NCI-H748 (cell line): ENCODE results near the gene ATAD3C.
"Not testable (repeated sequence)": the region's sequence is repeated elsewhere in the genome, so short reads cannot be mapped to it uniquely, and the experiment has no call there.

Source experiments
- DNase-seq: peaks from one replicate; lab custom pipeline; 2025; ENCODE audit not compliant: unreplicated experiment; lab: John Stamatoyannopoulos, UW

ATAD3C gene

DNA sequence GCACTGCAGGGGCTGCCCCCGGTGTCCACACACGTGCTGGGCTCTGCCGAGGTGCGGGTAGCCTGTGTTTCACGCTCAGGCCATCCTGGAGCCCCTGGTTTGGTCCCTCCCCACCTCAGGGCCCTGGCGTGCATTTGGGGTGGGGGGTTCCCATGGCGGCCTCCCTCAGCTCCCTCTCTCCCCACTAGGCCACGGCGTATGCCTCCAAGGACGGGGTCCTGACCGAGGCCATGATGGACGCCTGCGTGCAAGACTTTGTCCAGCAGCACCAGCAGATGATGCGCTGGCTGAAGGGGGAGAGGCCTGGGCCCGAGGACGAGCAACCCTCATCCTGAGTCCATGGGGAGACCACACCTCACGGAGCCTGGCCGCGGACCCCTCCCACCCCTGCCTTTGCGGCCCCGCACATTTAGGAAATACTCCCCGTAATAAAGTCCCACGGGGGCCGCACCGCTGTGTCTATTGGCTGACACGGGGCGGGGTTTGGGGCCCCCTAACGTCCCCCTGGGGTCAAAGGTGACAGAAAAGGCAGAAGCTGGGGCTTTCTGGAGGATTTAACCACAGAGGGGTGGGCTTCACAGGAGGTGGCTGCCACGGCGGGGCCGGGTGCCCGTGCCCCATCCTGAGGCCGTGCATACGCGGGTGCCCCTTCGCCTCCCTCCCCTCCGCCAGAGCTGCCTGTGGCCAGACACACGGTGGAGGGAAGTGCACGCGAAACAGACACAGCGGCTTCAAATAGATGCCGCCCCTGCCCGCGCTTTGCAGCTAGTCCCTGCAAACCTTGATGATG lies 18.9 kb downstream of the ATAD3C start:
- not testable (repeated sequence) for DNase-seq

DNA sequence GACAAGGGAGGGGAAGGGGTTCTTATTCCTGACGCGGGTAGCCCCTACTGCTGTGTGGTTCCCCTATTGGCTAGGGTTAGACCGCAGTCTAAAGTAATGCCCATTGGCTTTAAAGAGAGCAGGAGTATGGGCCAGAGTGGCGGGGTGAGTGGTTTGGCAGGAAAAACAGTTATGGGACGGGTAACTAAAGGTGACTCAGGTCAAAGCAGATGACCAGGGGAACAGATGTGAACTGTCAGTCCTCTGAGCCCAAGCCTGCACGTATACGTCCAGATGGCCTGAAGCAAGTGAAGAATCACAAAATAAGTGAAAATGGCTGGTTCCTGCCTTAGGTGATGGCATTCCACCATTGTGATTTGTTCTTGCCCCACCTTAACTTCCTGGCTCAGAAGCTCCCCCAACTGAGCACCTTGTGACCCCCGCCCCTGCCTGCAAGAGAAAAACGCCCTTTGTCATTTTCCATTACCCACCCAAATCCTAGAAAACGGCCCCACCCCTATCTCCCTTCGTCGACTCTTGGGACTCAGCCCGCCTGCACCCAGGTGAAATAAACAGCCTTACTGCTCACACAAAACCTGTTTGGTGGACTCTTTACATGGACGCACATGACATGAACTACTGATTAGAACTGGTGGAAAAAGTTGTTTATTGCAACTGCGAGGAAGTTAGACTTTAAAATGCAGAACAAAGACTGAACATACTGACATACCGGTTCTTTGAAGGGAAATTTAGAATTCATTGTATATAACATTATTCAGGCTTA lies 21.3 kb downstream of the ATAD3C start:
- peak; percentile 25 for DNase-seq

DNA sequence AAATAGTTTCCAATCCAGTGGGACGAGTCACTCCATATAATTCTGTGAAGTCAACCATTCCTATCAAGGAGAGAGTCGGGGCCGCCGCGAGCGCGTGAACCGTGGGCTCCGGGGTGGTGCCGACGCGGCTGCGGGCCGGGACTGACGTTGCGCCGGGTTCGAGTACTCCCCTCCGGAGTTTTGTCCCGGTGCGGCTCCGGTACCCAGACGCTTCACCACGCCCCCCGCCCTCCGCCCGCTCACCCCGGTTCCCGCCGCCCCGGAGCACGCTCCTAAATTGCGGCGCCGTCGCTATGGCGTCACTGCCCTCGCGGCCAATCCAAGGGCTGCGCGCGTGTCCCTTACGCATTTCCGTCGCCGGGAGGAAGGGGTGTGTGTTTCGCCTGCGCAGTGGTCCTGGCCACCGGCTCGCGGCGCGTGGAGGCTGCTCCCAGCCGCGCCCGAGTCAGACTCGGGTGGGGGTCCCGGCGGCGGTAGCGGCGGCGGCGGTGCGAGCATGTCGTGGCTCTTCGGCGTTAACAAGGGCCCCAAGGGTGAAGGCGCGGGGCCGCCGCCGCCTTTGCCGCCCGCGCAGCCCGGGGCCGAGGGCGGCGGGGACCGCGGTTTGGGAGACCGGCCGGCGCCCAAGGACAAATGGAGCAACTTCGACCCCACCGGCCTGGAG lies 22.0 kb downstream of the ATAD3C start, which contains the start of gene ATAD3B:
ATAD3B (plus strand) TSS at position 377 of the 664 bp plus-strand sequence; CDS start at position 497, 120 bp downstream.
- DNase-seq = peak; percentile 90

DNA sequence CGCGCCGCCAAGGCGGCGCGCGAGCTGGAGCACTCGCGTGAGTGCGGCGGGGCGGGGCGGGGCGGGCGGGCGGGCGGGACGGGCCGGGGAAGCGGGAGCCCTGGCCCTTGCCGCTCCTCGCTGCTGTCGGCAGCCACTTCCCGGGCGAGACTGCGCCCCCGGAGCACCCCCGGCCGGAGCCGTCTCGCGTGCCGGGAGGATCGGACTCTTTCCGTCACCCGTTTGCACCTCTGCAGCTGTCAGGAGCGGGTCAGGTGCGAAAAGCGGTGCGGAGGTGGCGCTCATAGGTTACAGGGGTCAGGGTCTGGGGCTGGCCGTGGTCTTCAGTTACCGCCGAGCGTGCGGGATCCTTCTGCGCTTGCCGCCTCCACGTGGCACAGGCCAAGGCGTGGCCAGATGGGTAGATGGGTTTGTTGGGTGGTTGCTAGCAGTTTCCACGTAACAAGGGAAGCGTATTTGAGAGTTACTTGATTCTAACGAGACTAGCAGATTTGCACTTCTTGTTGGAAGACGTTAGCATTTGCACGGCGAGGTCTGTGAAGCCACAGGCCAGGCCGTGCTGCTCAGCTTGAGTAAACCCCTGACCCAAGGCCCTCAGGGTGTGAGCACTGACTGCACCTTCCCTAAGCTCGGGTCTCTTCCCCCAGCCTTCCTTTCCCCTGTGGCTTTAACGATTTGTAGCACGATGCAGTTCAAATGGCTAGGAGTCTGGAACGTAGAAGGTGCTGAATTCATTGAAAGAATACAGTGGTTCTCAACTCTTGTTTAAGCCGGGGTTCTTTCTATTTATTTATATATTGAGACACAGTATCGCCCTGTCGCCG lies 22.8 kb downstream of the ATAD3C start:
- DNase-seq = not testable (repeated sequence)

DNA sequence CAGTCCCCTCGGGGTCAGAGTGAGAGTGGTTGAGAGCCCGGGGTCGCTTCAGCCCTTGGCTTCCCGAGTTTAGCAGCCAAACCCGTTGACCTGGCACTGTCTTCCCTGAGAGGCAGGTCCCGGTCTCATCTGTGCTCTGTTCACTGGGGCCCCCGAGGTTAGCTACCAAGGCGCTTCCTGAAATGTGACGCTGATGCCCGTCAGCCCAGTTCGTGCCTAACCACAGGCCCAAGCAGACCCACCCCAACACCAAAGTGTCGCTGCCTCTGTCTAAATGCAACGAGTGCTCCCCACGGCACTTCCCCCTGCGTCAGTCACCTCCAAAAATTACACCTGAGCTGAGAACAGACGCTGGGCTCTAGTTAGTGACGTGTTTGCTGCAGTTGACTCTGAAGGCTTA lies 26.5 kb downstream of the ATAD3C start:
- not testable (repeated sequence) for DNase-seq

DNA sequence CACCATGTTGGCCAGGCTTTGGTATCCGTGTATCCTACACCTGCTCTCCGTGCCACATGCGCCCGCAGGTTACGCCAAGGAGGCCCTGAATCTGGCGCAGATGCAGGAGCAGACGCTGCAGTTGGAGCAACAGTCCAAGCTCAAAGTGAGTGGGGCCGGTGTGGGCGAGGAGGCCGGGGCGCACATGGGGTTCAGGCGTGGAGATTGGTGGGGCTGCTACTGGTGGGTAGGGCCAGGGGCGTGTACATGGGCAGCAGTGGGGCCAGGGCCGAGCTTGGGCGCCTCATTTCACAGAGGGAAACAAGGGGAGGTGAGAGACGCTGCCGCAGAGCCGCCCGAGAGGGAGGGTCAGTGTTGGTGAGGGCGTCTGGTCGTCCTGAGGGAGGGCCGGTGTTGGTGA lies 27.7 kb downstream of the ATAD3C start:
- no peak for DNase-seq

DNA sequence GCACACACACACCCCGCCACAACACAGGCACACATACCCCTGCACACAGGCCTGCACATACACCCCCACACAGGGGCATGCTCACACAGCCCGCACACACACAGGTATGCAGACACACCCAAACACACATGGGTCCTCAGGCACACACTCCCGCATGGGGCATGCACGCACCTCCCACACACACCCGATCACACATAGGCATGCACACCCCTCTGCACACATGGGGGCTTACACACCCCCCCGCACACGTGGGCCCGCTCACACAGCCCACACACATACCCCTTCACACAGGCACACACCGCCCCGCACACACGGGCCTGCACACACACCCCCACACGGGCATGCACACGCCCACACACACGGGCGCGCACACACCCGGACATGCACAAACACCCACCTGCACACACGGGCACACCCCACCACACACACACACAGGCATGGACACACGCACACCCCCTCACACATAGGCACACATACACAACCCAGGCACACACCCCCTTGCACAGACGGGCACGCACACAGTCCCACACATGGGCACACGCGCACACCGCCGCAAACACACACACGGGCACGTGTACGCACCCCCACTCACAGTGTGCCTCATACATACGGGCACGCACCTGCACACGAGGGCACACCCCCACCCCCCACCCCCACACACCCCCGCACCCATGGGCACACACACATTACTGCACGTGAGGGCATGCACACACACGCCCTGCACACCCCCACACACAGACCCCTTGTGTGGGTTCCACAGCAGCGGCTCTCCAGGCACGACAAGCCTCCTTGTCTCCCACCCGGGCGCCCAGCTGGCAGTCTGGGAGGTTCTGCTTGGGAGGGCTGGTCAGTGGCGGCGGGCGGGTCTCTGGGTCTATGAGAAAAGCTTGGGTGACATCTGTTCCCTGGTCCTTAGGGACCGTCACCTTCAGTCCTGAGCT lies 30.3 kb downstream of the ATAD3C start:
- no peak for DNase-seq

DNA sequence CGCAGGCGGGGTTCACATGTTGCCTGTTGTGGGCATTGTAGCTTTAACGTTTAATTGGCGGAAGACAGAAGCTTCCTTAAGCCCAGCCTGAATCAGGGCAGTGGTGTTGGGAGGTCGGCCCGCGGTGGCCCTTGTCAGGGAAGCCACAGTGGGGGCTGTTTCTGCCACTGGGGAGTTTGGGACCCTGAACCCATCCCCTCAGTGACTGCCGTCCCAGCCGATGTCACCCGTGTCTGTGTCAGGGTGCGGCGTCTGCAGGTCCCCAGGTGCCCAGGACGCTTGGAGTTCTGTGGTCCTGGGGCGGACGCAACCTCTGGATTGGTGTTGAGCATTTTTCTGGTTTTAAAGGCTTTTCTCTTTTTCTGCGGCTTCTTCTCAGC lies 31.0 kb downstream of the ATAD3C start:
- not testable (repeated sequence) for DNase-seq

DNA sequence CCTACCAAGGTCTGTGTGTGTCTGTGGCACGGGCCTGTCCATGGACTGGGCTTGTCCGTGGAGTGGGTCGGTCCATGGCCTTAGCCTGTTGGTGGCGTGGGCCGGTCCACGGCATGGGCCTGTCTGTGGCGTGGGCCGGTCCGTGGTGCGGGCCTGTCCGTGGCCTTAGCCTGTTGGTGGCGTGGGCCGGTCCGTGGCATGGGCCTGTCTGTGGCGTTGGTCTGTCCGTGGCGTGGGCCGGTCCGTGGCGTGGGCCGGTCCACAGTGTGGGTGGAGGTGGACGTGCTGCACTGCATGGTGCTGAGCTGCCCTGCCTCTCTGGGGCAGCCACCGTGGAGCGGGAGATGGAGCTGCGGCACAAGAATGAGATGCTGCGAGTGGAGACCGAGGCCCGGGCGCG lies 32.3 kb downstream of the ATAD3C start:
- DNase-seq = not testable (repeated sequence)

DNA sequence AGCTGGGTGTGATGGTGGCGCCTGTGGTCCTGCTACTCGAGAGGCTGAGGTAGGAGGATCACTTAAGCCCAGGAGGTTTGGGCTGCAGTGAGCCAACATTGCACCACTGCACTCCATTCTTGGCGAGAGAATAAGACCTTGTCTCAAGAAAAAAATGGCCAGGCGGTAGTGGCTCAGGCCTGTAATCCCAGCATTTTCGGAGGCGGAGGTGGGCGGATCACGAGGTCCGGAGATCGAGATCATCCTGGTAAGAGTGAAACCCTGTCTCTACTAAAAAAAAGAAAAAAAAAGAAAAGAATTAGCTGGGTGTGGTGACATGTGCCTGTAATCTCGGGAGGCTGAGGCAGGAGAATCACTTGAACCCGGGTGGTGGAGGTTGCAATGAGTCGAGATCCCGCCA lies 33.4 kb downstream of the ATAD3C start:
- DNase-seq = no peak

DNA sequence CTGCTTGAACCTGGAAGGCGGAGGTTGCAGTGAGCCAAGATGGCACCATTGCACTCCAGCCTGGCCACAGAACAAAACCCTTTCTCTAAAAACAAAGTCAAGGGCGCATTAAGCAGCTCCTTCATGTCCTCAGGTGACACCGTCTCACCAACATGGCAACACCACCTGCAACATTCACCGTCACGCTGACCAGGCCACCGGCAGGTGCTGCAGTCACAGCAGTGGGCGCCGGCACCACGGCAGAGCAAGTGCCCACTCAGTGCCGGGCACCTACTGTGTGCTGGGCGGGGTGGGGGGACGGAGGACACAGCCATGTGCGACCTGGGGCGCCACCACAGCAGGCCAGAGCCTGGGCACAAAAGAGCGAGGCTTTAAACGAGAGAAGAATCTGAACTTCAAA lies 34.2 kb downstream of the ATAD3C start:
- no peak for DNase-seq

DNA sequence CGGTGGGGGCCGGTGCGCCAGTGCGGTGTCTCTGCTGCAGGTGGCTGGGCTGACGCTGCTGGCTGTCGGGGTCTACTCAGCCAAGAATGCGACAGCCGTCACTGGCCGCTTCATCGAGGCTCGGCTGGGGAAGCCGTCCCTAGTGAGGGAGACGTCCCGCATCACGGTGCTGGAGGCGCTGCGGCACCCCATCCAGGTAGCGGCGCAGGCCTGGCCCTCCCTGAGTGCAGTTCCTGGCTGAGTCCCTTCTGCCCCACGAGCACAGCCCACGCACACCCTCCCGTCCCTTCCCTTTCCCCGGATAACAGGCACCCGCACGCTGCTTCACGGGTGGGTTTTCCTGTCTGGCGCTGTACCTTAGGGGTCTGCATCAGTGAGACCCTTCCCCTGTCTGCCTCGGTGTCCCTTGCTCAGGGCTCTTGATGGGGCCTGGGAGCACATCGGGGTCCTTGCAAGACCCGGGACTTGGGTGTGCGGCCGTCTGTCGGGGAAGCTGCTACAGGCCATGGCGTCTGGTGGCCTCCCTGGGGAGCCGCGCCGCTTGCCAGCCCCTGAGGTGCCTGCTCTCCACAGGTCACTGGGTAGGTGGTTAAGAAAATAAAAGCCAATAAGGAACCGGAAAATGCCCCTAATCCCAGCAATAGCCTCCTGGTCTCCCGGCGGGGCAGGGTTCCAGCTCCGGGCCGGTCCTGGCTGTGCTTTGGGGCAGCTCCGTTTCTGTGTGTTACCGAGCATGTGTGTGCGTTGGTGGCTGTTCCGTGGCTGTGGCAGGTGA lies 35.7 kb downstream of the ATAD3C start:
- DNase-seq = not testable (repeated sequence)

DNA sequence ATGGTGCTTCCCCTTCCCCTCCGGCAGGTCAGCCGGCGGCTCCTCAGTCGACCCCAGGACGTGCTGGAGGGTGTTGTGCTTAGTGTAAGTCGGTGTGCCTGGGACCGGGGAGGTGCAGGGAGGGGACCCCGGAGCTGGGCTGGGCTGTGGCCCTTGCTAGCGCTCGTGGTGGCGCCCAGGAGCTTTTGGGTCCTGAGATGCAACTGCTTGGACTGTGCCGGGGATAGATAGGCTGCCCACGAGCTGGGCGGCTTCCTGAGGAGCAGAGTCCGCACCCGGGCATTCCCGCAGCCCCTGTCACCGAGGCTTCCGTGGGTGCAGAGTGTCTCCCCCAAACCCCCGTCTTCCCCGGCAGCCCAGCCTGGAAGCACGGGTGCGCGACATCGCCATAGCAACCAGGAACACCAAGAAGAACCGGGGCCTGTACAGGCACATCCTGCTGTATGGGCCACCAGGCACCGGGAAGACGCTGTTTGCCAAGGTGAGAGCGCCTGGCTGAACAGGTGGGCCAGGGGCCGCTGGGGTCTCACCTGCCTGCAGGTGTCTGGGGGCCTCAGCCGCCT lies 36.3 kb downstream of the ATAD3C start:
- DNase-seq = not testable (repeated sequence)

DNA sequence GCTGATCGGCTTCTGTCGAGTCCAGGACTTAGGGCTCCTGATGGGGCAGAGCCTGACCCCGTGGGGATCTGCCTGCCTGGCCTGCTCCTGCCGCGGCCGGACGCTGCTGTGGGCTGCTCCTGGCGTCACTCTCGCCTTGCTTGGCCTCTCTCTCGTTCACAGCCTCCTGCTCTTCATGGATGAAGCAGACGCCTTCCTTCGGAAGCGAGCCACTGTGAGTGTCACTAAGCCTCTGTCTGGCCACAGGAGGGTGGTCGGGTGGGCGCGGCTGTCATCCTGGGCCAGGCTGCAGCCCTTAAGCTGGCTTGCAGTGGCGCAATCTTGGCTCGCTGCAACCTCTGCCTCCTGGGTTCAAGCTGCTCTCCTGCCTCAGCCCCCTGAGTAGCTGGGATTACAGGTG lies 38.2 kb downstream of the ATAD3C start:
- DNase-seq = no peak

DNA sequence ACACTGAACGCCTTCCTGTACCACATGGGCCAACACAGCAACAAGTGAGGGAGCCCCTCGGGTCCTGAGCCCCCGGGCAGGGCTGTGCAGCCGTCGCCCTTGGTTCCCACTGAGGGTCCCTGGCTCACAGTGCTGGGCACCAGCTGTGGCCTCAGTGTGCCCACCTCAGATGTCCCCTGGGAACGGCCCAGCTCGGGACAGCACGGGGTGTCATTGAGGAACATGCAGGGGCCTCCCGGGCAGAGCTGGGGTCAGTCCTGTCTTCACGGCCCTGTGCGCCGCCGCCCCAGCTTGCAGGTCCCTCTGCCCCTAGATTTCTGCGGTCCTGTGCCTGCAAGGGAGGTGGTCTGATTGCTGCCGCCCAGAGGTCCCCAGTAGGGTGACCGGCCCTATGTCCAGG lies 39.7 kb downstream of the ATAD3C start:
- no peak for DNase-seq

DNA sequence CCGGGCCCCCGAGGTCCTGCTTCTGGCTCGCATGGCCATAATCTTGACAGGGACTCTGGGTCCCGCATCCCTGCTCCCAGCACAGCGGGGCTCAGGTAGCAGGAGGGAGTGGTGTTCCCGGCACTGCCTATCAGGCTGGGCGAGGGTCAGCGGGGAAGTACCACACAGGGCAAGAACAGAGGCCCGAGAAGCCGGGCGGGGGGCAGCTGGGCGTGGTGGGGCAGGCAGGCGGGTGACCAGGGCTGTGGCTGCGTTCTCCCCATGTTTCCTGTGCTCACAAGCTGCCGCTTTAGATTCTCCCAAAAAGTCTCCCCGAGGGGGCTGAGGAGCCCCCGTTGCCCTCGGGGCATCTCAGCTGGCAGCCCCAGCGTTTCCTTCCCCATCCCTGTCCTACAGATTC lies 40.4 kb downstream of the ATAD3C start:
- no peak for DNase-seq

DNA sequence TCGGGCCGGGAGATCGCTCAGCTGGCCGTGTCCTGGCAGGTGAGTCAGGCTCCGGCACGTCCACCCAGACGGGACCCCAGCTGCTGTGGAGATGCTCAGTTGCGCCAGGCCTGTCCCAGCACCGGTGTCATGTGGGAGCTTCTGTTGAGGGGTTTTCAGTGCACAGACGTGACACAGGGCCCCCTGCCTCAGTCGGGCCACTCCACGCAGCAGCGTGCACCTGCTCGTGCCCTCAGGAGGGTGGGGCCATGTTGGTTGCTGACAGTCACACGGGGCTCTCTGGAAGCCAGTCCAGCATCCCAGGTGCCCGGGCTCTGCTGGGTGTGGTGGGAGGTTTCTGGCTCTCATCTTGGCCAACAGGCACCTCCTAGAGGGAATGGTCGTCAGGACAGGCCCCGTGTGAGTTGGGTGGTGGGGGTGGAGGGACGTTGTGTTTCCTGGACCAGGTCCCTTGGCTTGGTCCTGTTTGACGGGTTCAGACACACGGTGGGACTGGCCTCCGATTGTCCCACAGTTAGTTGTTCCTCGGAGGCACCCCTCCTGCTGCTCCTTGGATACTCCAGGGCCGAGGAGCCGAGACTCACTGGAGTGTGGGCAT lies 41.2 kb downstream of the ATAD3C start:
- DNase-seq = no peak

DNA sequence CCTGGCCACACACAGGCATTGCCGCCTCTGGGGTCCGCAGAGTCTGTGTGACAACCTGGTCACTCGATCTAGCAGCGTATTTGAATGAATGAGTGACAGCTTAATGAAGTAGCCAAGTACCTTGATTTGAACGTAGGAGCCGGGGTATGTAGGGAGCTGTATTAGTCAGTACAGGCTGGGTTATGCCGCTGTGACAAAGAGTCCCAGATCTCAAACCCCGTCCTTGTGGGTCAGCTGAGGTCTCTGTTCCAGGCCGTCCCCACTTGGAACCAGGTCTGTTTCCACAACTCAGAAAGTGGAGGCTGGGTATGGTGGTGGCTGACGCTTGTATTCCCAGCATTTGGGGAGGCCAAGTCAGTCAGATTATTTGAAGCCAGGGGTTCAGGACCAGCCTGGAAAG lies 42.1 kb downstream of the ATAD3C start:
- no peak for DNase-seq
